H9 (cell line): ENCODE data around the gene ARHGAP5. TPM values are rescaled to one million over a fixed set of nuclear protein-coding genes. Genes with fewer than 3 reads are reported as not detected.
"Not testable (repeated sequence)": the region's sequence is repeated elsewhere in the genome, so short reads cannot be mapped to it uniquely, and the experiment has no call there.

Source experiments
- DNase-seq: peaks from one replicate; pipeline ENCODE4 v3.0.0-alpha.2; 2017
- H2AFZ ChIP-seq: one replicate; pipeline ENCODE4 v1.6.1; 2013; ENCODE audit warnings: mild to moderate bottlenecking, low read length, control low read depth, moderate library complexity
- H2AK5ac ChIP-seq: 2 replicates; pipeline ENCODE4 v1.6.1; 2013; ENCODE audit warnings: low read length, control low read depth, mixed read lengths; ENCODE audit not compliant: insufficient read length
- H2BK120ac ChIP-seq: one replicate; pipeline ENCODE4 v1.6.1; 2013; ENCODE audit warnings: low read depth, mild to moderate bottlenecking, low read length, control low read depth, inconsistent platforms; ENCODE audit not compliant: poor library complexity, severe bottlenecking
- H2BK12ac ChIP-seq: 2 replicates; pipeline ENCODE4 v1.6.1; 2013; ENCODE audit warnings: low read length, control low read depth, mixed read lengths, low read depth; ENCODE audit not compliant: insufficient read length
- H2BK15ac ChIP-seq: 2 replicates; pipeline ENCODE4 v1.6.1; 2013; ENCODE audit warnings: low read depth, low read length, control low read depth
- H2BK20ac ChIP-seq: one replicate; pipeline ENCODE4 v1.6.1; 2013; ENCODE audit warnings: low read depth, mild to moderate bottlenecking, low read length, control low read depth, inconsistent platforms; ENCODE audit not compliant: poor library complexity, severe bottlenecking
- H2BK5ac ChIP-seq: 2 replicates; pipeline ENCODE4 v1.6.1; 2013; ENCODE audit warnings: low read length, control low read depth, mixed read lengths; ENCODE audit not compliant: insufficient read length
- H3K14ac ChIP-seq: 2 replicates; pipeline ENCODE4 v1.6.1; 2013; ENCODE audit warnings: low read length, control low read depth; ENCODE audit not compliant: insufficient read depth
- H3K18ac ChIP-seq: 2 replicates; pipeline ENCODE4 v1.6.1; 2013; ENCODE audit warnings: low read depth, mild to moderate bottlenecking, mixed read lengths, low read length, control low read depth; ENCODE audit not compliant: insufficient read length
- H3K23ac ChIP-seq: 2 replicates; pipeline ENCODE4 v1.6.1; 2013; ENCODE audit warnings: low read length, control low read depth, mixed read lengths, low read depth; ENCODE audit not compliant: insufficient read length
- H3K23me2 ChIP-seq: 2 replicates; pipeline ENCODE4 v1.6.1; 2013; ENCODE audit warnings: low read depth, mild to moderate bottlenecking, mixed read lengths, low read length, control low read depth; ENCODE audit not compliant: insufficient read length, poor library complexity, severe bottlenecking
- H3K27ac ChIP-seq: 2 replicates; pipeline ENCODE4 v1.5.1; 2013; ENCODE audit warnings: low read length, control low read depth, mixed read lengths, low read depth; ENCODE audit not compliant: insufficient read length
- H3K27me3 ChIP-seq: 2 replicates; pipeline ENCODE4 v1.6.1; 2013; ENCODE audit warnings: low read length, control low read depth, inconsistent platforms; ENCODE audit not compliant: insufficient read depth
- H3K4ac ChIP-seq: 2 replicates; pipeline ENCODE4 v1.6.1; 2013; ENCODE audit warnings: low read depth, mild to moderate bottlenecking, control low read depth, inconsistent platforms, low read length, moderate library complexity
- H3K4me1 ChIP-seq: 2 replicates; pipeline ENCODE4 v1.6.1; 2013; ENCODE audit warnings: low read length, control low read depth, inconsistent platforms; ENCODE audit not compliant: insufficient read depth
- H3K4me2 ChIP-seq: 2 replicates; pipeline ENCODE4 v1.6.1; 2013; ENCODE audit warnings: low read length, control low read depth, mixed read lengths; ENCODE audit not compliant: insufficient read length, insufficient read depth
- H3K56ac ChIP-seq: 2 replicates; pipeline ENCODE4 v1.6.1; 2013; ENCODE audit warnings: low read depth, mild to moderate bottlenecking, mixed read lengths, low read length, control low read depth; ENCODE audit not compliant: insufficient read length
- H3K79me1 ChIP-seq: 2 replicates; pipeline ENCODE4 v1.6.1; 2013; ENCODE audit warnings: low read depth, mild to moderate bottlenecking, moderate library complexity, low read length, control low read depth, inconsistent platforms; ENCODE audit not compliant: insufficient read depth, poor library complexity, severe bottlenecking
- H3K79me2 ChIP-seq: 2 replicates; pipeline ENCODE4 v1.6.1; 2013; ENCODE audit warnings: low read length, control low read depth, inconsistent platforms; ENCODE audit not compliant: insufficient read depth
- H3K9ac ChIP-seq: 2 replicates; pipeline ENCODE4 v1.6.1; 2013; ENCODE audit warnings: low read length, control low read depth, mixed read lengths; ENCODE audit not compliant: insufficient read length; ENCODE audit errors: extremely low read depth
- H3K9me3 ChIP-seq: one replicate; pipeline ENCODE4 v1.6.1; 2013; ENCODE audit warnings: low read depth, low read length, inconsistent platforms; ENCODE audit not compliant: control insufficient read depth
- H3T11ph ChIP-seq: one replicate; pipeline ENCODE4 v1.6.1; 2013; ENCODE audit warnings: mild to moderate bottlenecking, low read length, control low read depth, inconsistent platforms
- H4K20me1 ChIP-seq: one replicate; pipeline ENCODE4 v1.6.1; 2013; ENCODE audit not compliant: control insufficient read depth, insufficient read length, insufficient read depth
- H4K5ac ChIP-seq: 2 replicates; pipeline ENCODE4 v1.6.1; 2013; ENCODE audit warnings: low read depth, mild to moderate bottlenecking, mixed read lengths, low read length, control low read depth; ENCODE audit not compliant: insufficient read length
- H4K8ac ChIP-seq: replicated peaks from 2 replicates; pipeline ENCODE4 v1.6.1; 2013; ENCODE audit warnings: low read length, control low read depth, mixed read lengths, low read depth; ENCODE audit not compliant: insufficient read length
- H4K91ac ChIP-seq: 2 replicates; pipeline ENCODE4 v1.6.1; 2013; ENCODE audit warnings: low read depth, mild to moderate bottlenecking, moderate library complexity, mixed read lengths, low read length, control low read depth; ENCODE audit not compliant: insufficient read length
- H3K27ac Mint-ChIP-seq, 3 experiments: 2 replicates in 2 of 3; 3 replicates in 1 of 3; pipeline ENCODE4 v1.8.0; 2020 to 2021; ENCODE audit warnings: mixed read lengths in 3 of 3, mild to moderate bottlenecking in 1 of 3, moderate library complexity in 1 of 3
- H3K27me3 Mint-ChIP-seq: 2 replicates; pipeline ENCODE4 v1.8.0; 2021; ENCODE audit warnings: low read depth, mild to moderate bottlenecking, moderate library complexity, mixed read lengths
- H3K36me3 Mint-ChIP-seq, 3 experiments: 2 replicates in 2 of 3; 3 replicates in 1 of 3; pipeline ENCODE4 v1.8.0; 2020 to 2021; ENCODE audit warnings: low read depth in 3 of 3, mixed read lengths in 3 of 3; ENCODE audit not compliant: insufficient read depth in 1 of 3
- H3K4me1 Mint-ChIP-seq, 2 experiments: 2 replicates each; pipeline ENCODE4 v1.8.0; 2020; ENCODE audit warnings: mixed read lengths in 2 of 2
- H3K4me3 Mint-ChIP-seq, 2 experiments: 2 replicates in 1 of 2; 3 replicates in 1 of 2; pipeline ENCODE4 v1.8.0; 2020 to 2021; ENCODE audit warnings: mild to moderate bottlenecking in 2 of 2, mixed read lengths in 2 of 2, moderate library complexity in 1 of 2
- H3K9me3 Mint-ChIP-seq, 2 experiments: 2 replicates in 1 of 2; 3 replicates in 1 of 2; pipeline ENCODE4 v1.8.0; 2020; ENCODE audit warnings: mild to moderate bottlenecking in 2 of 2, mixed read lengths in 2 of 2, moderate library complexity in 1 of 2
- CTCF ChIP-seq: fragments of 200-600 bp; sonication (generic); conservative IDR thresholded peaks from 3 replicates; pipeline ENCODE4 v1.8.0; 2021; ENCODE audit warnings: antibody characterized with exemption, mild to moderate bottlenecking
- WGBS: extraction: QIAGEN DNeasy Blood & Tissue Kit; methylation state at CpG from one replicate; pipeline ENCODE4 v1.1.7; 2013; ENCODE audit warnings: missing lambda C conversion rate, low lambda C conversion rate, mixed read lengths; ENCODE audit not compliant: insufficient read length; ENCODE audit errors: extremely low coverage; 5-methylcytosine and 5-hydroxymethylcytosine counted together
- total RNA-seq: library from RNA; stranded (reverse); gene quantifications from 2 replicates; pipeline ENCODE4 v1.2.1, GENCODE V29; 2021

ARHGAP5 gene
- total RNA-seq, 1 experiment from 2014 or later: 73.8 TPM

GRCh38 chr14:32129124-32129523 lies 52.0 kb downstream of the ARHGAP5 start:
- TF ChIP-seq CTCF: no peak
- Histone ChIP-seq H4K91ac (no peak overlapping the region), H3K9ac (no peak overlapping the region), H2BK5ac (no peak overlapping the region), H4K5ac (no peak overlapping the region), H2BK12ac (no peak overlapping the region), H3K79me2 (peaks cover 3% of the 10 kb centered on the region; the same call in 1 of the 2 replicates), H3K23me2 (no peaks in the 10 kb centered on the region), H3K4me1 (no peaks in the 10 kb centered on the region), H3K18ac (no peak overlapping the region), H3K79me1 (peaks cover 3% of the 10 kb centered on the region), H3K27ac (no peak overlapping the region), H3K23ac (no peak overlapping the region), H3K9me3 (no peaks in the 10 kb centered on the region), H2BK15ac (no peak overlapping the region), H3K4me2 (no peak overlapping the region), H2BK20ac (no peak overlapping the region), H2AK5ac (no peak overlapping the region), H3K56ac (no peak overlapping the region), H3T11ph (no peak overlapping the region), H3K27me3 (no peaks in the 10 kb centered on the region), H2BK120ac (no peak overlapping the region), H3K4ac (no peak overlapping the region), H3K14ac (no peak overlapping the region), H4K20me1 (no peaks in the 10 kb centered on the region), H2AFZ (no peak overlapping the region), H4K8ac (no peak overlapping the region)
- Mint-ChIP-seq H3K4me1 (peaks cover under 1% of the 10 kb centered on the region in 2 experiments; a peak in 2 of 4 replicates), H3K27ac (no peak overlapping the region), H3K9me3 (peaks cover 47 to 51% of the 10 kb centered on the region in 2 experiments), H3K27me3 (no peaks in the 10 kb centered on the region; the same call in 1 of the 2 replicates), H3K4me3 (no peak overlapping the region), H3K36me3 (peaks cover 69 to 75% (median 70%) of the 10 kb centered on the region in 3 experiments)
- no peak for DNase-seq
- WGBS: no CpG with 5 or more reads among the region's 2 CpGs

- H2BK15ac ChIP-seq, H3K9me3 ChIP-seq, H4K20me1 ChIP-seq, H4K8ac ChIP-seq, H3T11ph ChIP-seq, H3K79me2 ChIP-seq, H2BK12ac ChIP-seq, H3K27me3 Mint-ChIP-seq, H4K91ac ChIP-seq, H2AK5ac ChIP-seq, H3K27ac Mint-ChIP-seq, H3K56ac ChIP-seq, H3K4me1 Mint-ChIP-seq, H3K79me1 ChIP-seq, DNase-seq, H3K4me1 ChIP-seq, H3K9ac ChIP-seq, H3K14ac ChIP-seq, H3K4ac ChIP-seq, H2BK5ac ChIP-seq, H3K27ac ChIP-seq, H2AFZ ChIP-seq, H2BK20ac ChIP-seq, H4K5ac ChIP-seq, H3K4me2 ChIP-seq, H2BK120ac ChIP-seq, H3K18ac ChIP-seq, H3K27me3 ChIP-seq, H3K4me3 Mint-ChIP-seq, H3K23me2 ChIP-seq, H3K23ac ChIP-seq: not testable (repeated sequence)
- WGBS: no CpG with 5 or more reads among the region's 5 CpGs
- Mint-ChIP-seq H3K36me3 (peaks cover 58 to 72% (median 63%) of the 10 kb centered on the region in 3 experiments), H3K9me3 (peaks cover 34 to 42% of the 10 kb centered on the region in 2 experiments)
Measured at GRCh38 chr14:32131689-32132088, 54.6 kb downstream of the ARHGAP5 start.
